HEK293 (cell line): ENCODE measurements around the gene PRND.

Experiments
- CTCF ChIA-PET: fragments of 350-600 bp; formaldehyde crosslinking; extraction: SDS; loops from one replicate; lab custom pipeline; 2021; ENCODE audit warnings: antibody characterized with exemption; lab: Yijun Ruan, JAX
- POLR2A ChIA-PET: fragments of 300-600 bp; formaldehyde crosslinking; extraction: SDS; loops from one replicate; lab custom pipeline; 2020; ENCODE audit warnings: antibody characterized with exemption, inconsistent platforms; lab: Yijun Ruan, JAX
- H3K27ac ChIP-seq: fragments of 200-500 bp; sonication (Bioruptor generic); 2 replicates; pipeline ENCODE4 v1.5.1; 2014; ENCODE audit warnings: low read depth, low read length, control low read depth, inconsistent platforms; ENCODE audit errors: extremely low read depth
- H3K36me3 ChIP-seq, 2 experiments: fragments of 200-500 bp in 1 of 2; sonication (Bioruptor generic) in 1 of 2; 1 replicate in 1 of 2; 2 replicates in 1 of 2; pipeline ENCODE4 v1.5.1; 2014 to 2017; ENCODE audit warnings: inconsistent platforms in 2 of 2, low read length in 2 of 2; ENCODE audit not compliant: control insufficient read depth in 2 of 2, insufficient read depth in 1 of 2
- H3K4me1 ChIP-seq: fragments of 200-500 bp; sonication (Bioruptor generic); 2 replicates; pipeline ENCODE4 v1.5.1; 2014; ENCODE audit warnings: mild to moderate bottlenecking, low read length, inconsistent platforms; ENCODE audit not compliant: control insufficient read depth, insufficient read depth
- H3K4me3 ChIP-seq: 2 replicates; pipeline ENCODE4 v1.5.1; 2011; ENCODE audit warnings: low read depth, mild to moderate bottlenecking, control low read depth, low read length, moderate library complexity
- H3K9me3 ChIP-seq: fragments of 200-500 bp; sonication (Bioruptor generic); 2 replicates; pipeline ENCODE4 v1.5.1; 2014; ENCODE audit warnings: low read depth, low read length, inconsistent platforms; ENCODE audit not compliant: control insufficient read depth, insufficient read depth
- GLI2 ChIP-seq: fragments of 450-650 bp; formaldehyde crosslinking; IDR thresholded peaks from 2 replicates; pipeline ENCODE4; 2017; ENCODE audit warnings: missing biosample characterization, missing genetic modification characterization, low read depth, borderline replicate concordance
- GLIS1 ChIP-seq: fragments of 450-650 bp; formaldehyde crosslinking; IDR thresholded peaks from 2 replicates; pipeline ENCODE4 v1.5.1; 2016; ENCODE audit warnings: missing biosample characterization, missing genetic modification characterization
- SCRT2 ChIP-seq: fragments of 450-650 bp; formaldehyde crosslinking; IDR thresholded peaks from 2 replicates; pipeline ENCODE4 v1.5.1; 2016; ENCODE audit warnings: missing biosample characterization, missing genetic modification characterization
- ZBTB48 ChIP-seq: fragments of 450-650 bp; formaldehyde crosslinking; IDR thresholded peaks from 2 replicates; pipeline ENCODE4 v1.5.1; 2016; ENCODE audit warnings: missing biosample characterization, missing genetic modification characterization
- ZNF146 ChIP-seq: fragments of 450-650 bp; formaldehyde crosslinking; IDR thresholded peaks from 2 replicates; pipeline ENCODE4 v1.5.1; 2016; ENCODE audit warnings: missing biosample characterization, missing genetic modification characterization
- ZNF169 ChIP-seq: fragments of 450-650 bp; formaldehyde crosslinking; IDR thresholded peaks from 2 replicates; pipeline ENCODE4 v1.5.1; 2016; ENCODE audit warnings: missing biosample characterization, missing genetic modification characterization
- ZNF211 ChIP-seq: fragments of 450-650 bp; formaldehyde crosslinking; IDR thresholded peaks from 2 replicates; pipeline ENCODE4 v1.5.1; 2016; ENCODE audit warnings: low read depth, missing biosample characterization, missing genetic modification characterization
- ZNF302 ChIP-seq: fragments of 450-650 bp; formaldehyde crosslinking; IDR thresholded peaks from 2 replicates; pipeline ENCODE4 v1.5.1; 2016; ENCODE audit warnings: missing biosample characterization, missing genetic modification characterization, low read depth
- ZNF350 ChIP-seq: fragments of 450-650 bp; formaldehyde crosslinking; IDR thresholded peaks from 2 replicates; pipeline ENCODE4 v1.5.0; 2017; ENCODE audit warnings: missing biosample characterization, mild to moderate bottlenecking, missing genetic modification characterization
- ZNF624 ChIP-seq: fragments of 450-650 bp; formaldehyde crosslinking; IDR thresholded peaks from 2 replicates; pipeline ENCODE4 v1.5.1; 2017; ENCODE audit warnings: missing biosample characterization, missing genetic modification characterization
- ZNF626 ChIP-seq: fragments of 450-650 bp; sonication (Bioruptor Pico); formaldehyde crosslinking; IDR thresholded peaks from 2 replicates; pipeline ENCODE4 v1.5.1; 2018; ENCODE audit warnings: missing biosample characterization, missing genetic modification characterization, inconsistent platforms
- TF ChIP-seq, protein P1 (sequence below): fragments of 450-650 bp; formaldehyde crosslinking; IDR thresholded peaks from 2 replicates; pipeline ENCODE4 v1.5.1; 2016; ENCODE audit warnings: missing biosample characterization, missing genetic modification characterization, borderline replicate concordance
- TF ChIP-seq, protein P2 (sequence below): fragments of 450-650 bp; IDR thresholded peaks from 2 replicates; pipeline ENCODE4 v1.5.1; 2018; ENCODE audit warnings: missing biosample characterization, missing genetic modification characterization

PRND gene

DNA sequence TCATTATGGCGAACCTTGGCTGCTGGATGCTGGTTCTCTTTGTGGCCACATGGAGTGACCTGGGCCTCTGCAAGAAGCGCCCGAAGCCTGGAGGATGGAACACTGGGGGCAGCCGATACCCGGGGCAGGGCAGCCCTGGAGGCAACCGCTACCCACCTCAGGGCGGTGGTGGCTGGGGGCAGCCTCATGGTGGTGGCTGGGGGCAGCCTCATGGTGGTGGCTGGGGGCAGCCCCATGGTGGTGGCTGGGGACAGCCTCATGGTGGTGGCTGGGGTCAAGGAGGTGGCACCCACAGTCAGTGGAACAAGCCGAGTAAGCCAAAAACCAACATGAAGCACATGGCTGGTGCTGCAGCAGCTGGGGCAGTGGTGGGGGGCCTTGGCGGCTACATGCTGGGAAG lies 22.5 kb upstream of the PRND start (continued):
- TF ChIP-seq, protein P1, sequence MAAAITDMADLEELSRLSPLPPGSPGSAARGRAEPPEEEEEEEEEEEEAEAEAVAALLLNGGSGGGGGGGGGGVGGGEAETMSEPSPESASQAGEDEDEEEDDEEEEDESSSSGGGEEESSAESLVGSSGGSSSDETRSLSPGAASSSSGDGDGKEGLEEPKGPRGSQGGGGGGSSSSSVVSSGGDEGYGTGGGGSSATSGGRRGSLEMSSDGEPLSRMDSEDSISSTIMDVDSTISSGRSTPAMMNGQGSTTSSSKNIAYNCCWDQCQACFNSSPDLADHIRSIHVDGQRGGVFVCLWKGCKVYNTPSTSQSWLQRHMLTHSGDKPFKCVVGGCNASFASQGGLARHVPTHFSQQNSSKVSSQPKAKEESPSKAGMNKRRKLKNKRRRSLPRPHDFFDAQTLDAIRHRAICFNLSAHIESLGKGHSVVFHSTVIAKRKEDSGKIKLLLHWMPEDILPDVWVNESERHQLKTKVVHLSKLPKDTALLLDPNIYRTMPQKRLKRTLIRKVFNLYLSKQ, result no peak
- TF ChIP-seq ZNF169 (tag by site-specific recombination) (no peak), ZNF626 (tag by site-specific recombination) (no peak), ZNF302 (tag by site-specific recombination) (no peak)

DNA sequence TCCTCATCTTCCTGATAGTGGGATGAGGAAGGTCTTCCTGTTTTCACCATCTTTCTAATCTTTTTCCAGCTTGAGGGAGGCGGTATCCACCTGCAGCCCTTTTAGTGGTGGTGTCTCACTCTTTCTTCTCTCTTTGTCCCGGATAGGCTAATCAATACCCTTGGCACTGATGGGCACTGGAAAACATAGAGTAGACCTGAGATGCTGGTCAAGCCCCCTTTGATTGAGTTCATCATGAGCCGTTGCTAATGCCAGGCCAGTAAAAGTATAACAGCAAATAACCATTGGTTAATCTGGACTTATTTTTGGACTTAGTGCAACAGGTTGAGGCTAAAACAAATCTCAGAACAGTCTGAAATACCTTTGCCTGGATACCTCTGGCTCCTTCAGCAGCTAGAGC lies 21.8 kb upstream of the PRND start:
- H3K27ac ChIP-seq, result no peak overlapping the region
- POLR2A ChIA-PET, result no interaction called here
- TF ChIP-seq ZNF211, result no peak
- no peak for TF ChIP-seq ZNF624 (tag by site-specific recombination)
- TF ChIP-seq SCRT2 (tag by site-specific recombination), result peak; percentile 75
- TF ChIP-seq, all 188 proteins: peak for 1
- CTCF ChIA-PET, result interaction anchor here (0.7 to 0.8 kb wide), 2 partner anchors 20 to 26 kb away, joined by 4 read pairs; no protein-coding TSS in a partner anchor
- peaks cover 5% of the 10 kb centered on the region for H3K4me1 ChIP-seq
- peaks cover 4 to 23% of the 10 kb centered on the region in 2 experiments; a peak in 1 of 3 replicates for H3K36me3 ChIP-seq
- no peaks in the 10 kb centered on the region for H3K9me3 ChIP-seq
- no peak overlapping the region for H3K4me3 ChIP-seq

DNA sequence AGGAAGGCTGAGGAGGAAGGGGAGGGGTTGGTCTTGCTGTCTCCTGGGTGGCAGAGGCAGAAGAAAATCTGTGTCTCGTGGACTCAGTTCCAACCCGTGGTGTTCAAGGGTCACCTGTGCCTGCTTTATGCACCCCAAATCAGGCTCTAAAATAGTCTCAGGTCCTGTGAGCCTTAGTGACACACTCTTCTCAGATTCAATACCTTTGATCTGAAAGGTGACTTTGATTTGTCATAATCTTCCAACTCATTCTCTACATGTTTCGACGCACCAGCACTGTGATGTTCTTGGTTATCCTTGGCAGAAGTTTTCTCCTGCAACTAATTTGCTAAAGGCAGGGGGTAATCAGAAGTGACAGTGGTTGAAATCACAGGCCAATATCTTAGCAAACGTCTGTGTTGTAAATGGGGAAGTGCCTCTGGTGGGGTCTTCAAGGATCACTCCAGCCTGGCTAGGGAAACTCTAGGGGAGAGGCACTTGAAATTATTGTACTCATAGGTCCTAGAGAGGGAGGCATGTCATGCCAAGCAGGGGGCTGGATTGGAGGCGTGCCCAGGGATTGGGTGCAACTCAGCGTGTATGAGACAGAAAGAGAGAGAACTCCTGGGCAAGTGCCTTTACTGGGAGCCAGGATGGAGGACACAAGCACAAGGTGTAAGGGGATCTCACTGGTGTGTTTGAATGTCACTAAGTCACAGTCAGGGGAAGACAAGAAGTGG lies 19.0 kb upstream of the PRND start:
- Histone ChIP-seq H3K4me1 (peaks cover 5% of the 10 kb centered on the region), H3K36me3 (peaks cover 4 to 20% of the 10 kb centered on the region in 2 experiments; a peak in 1 of 3 replicates), H3K9me3 (no peaks in the 10 kb centered on the region), H3K4me3 (no peak overlapping the region), H3K27ac (no peak overlapping the region)
- TF ChIP-seq GLI2 (tag by site-specific recombination) (no peak), ZBTB48 (tag by site-specific recombination) (peak; percentile 76; the same call in 1 of the 2 replicates), ZNF350 (tag by site-specific recombination) (no peak), GLIS1 (tag by site-specific recombination) (peak; percentile 98), ZNF146 (tag by site-specific recombination) (no peak)
- TF ChIP-seq, protein P2, sequence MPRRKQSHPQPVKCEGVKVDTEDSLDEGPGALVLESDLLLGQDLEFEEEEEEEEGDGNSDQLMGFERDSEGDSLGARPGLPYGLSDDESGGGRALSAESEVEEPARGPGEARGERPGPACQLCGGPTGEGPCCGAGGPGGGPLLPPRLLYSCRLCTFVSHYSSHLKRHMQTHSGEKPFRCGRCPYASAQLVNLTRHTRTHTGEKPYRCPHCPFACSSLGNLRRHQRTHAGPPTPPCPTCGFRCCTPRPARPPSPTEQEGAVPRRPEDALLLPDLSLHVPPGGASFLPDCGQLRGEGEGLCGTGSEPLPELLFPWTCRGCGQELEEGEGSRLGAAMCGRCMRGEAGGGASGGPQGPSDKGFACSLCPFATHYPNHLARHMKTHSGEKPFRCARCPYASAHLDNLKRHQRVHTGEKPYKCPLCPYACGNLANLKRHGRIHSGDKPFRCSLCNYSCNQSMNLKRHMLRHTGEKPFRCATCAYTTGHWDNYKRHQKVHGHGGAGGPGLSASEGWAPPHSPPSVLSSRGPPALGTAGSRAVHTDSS (tag by site-specific recombination), result peak; percentile 75; the same call in 1 of the 2 replicates
- CTCF ChIA-PET, result no interaction called here
- POLR2A ChIA-PET, result no interaction called here

DNA sequence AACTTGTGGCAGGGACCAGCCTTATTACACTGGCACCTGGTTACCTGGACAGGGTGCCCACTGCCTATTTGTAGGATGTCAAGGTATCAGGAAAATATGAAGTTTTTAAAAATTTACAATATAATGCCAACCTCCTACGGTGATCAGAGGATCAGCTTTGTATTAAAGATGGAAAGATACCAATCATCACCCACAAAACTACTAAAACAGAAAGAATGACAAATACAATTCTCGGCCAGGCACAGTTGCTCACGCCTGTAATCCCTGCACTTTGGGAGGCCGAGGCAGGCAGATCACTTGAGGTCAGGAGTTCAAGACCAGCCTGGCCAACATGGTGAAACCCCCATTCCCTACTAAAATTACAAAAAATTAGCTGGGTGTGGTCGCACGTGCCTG lies 18.4 kb upstream of the PRND start:
- peaks cover 5% of the 10 kb centered on the region for H3K4me1 ChIP-seq
- no peaks in the 10 kb centered on the region for H3K9me3 ChIP-seq
- H3K4me3 ChIP-seq, result no peak overlapping the region
- no peak overlapping the region for H3K27ac ChIP-seq
- ChIA-PET POLR2A (no interaction called here), CTCF (interaction anchor here (0.6 kb wide), 1 partner anchor 11 kb away, joined by 3 read pairs; no protein-coding TSS in a partner anchor)
- H3K36me3 ChIP-seq, result peaks cover 4 to 20% of the 10 kb centered on the region in 2 experiments; a peak in 1 of 3 replicates
- TF ChIP-seq ZBTB48 (tag by site-specific recombination) (0 out of 2 replicates have a peak, but pooled peaks have one; percentile 9), ZNF626 (tag by site-specific recombination) (no peak)
